GM19372 (cell line): ENCODE results near the gene HSPA5.
A peak's percentile ranks its signal among the peaks of the same experiment; 100 is the strongest.
"Not testable (repeated sequence)": the region's sequence is repeated elsewhere in the genome, so short reads cannot be mapped to it uniquely, and the experiment has no call there.

Experiments used
- ATAC-seq: cut with Tn5 transposase; IDR thresholded peaks from one replicate; pipeline ENCODE4 v1.9.1; 2021; ENCODE audit warnings: mild to moderate bottlenecking, low read depth, moderate library complexity; ENCODE audit not compliant: unreplicated experiment

The HSPA5 gene

GRCh38 chr9:125195591-125195990 is 45.6 kb downstream of the HSPA5 start:
- ATAC-seq: not testable (repeated sequence)

- ATAC-seq: not testable (repeated sequence)
These were observed 46.7 kb downstream of the HSPA5 start for GRCh38 chr9:125194466-125194865.

GRCh38 chr9:125190361-125190801 is 50.8 kb downstream of the HSPA5 start:
- ATAC-seq: no peak

DNA sequence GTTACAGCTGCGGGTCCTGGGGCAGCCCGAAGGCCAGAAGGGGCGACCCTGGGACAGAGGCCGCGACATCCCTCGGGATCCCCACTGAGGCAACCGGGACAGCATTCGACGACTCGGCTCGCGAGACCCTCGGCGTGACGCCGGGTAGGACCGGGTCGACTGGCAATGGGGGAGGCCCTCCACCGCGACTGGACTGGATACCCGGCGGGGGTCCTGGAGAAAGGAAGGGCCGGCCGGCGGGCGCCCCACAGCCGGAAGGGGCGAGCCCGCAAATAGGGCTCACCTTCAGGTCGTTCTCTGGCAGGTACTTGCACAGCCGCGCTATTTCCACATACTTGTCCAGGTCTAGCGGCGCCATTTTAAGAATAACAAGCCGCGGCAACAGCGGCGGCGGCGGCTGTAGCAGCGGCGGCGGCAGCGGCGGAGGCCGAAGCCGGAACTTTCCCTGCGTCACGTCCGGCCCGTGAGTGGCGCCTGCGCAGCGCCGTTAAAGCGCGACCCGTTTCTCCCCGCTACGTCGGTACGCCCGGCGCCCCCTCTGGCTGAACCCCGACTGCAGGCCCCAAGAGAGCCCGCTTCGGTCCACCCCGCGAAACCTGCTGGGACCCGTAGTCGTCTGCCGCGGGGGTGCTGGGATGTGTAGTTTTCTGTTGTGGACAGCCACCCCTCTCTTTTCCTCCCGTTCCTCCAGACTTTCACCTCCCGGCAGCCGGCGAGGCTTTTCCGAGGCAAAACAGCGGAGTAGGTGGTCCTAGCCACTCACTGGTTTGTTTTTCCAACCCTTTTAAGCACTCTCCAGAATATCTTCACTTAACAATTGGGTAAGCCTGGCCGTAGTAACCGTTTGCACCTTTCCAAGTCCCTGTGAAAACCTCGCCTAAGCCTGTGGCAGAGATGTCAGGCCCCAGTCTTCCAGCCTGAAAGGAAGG is 51.5 kb downstream of the HSPA5 start, which contains the start of gene PPP6C:
TSS of gene PPP6C (minus strand) at position 443 of the 929 bp plus-strand sequence. CDS start at position 358, 85 bp downstream.
- ATAC-seq: peak; percentile 97

DNA sequence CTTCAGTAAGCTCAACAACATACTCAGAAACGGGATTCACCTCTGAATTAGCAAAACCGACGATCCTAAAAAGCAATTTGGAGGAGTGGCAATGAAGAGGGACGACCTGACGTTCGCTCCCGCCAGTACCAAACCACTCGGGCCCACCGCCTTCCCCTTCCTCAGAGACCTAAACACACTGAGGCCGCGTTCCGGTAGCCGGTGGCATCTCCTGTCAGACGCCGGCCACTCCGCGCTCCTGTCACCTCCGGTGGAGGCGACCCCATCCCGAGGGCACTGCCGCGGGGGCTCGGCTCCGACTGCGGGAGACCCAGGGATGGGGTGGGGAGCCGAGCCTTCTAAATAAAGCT is 52.2 kb downstream of the HSPA5 start:
- no peak for ATAC-seq
